NCI-H460 (cell line): ENCODE results near the gene HSPA1A. TPM values are rescaled to one million over a fixed set of nuclear protein-coding genes. Genes with fewer than 3 reads are reported as not detected.
"Not testable (repeated sequence)": the region's sequence is repeated elsewhere in the genome, so short reads cannot be mapped to it uniquely, and the experiment has no call there.

Source experiments
- DNase-seq: peaks from one replicate; pipeline ENCODE4 v3.0.0-alpha.2; 2016; ENCODE audit warnings: low read depth; ENCODE audit errors: extremely low read depth
- total RNA-seq: library from RNA; depleted of rRNA; stranded (reverse); fragments of >200 nt; shearing (Covaris generic); gene quantifications from 2 replicates; pipeline ENCODE4 v1.2.3, GENCODE V29; 2014

Gene HSPA1A
- total RNA-seq, 1 experiment from 2014 or later = 46.7 TPM

- DNase-seq = no peak
Observed at GRCh38 chr6:31780507-31781243, 34.7 kb upstream of the HSPA1A start.

GRCh38 chr6:31781244-31782125 lies 33.9 kb upstream of the HSPA1A start:
- no peak for DNase-seq

- no peak for DNase-seq
Observed at GRCh38 chr6:31782126-31782855, 33.1 kb upstream of the HSPA1A start.

GRCh38 chr6:31784098-31784925 lies 31.0 kb upstream of the HSPA1A start:
- no peak for DNase-seq

GRCh38 chr6:31785475-31785874 lies 29.9 kb upstream of the HSPA1A start:
- no peak for DNase-seq

GRCh38 chr6:31791324-31792089 lies 23.8 kb upstream of the HSPA1A start:
- peak; percentile 22 for DNase-seq

- DNase-seq = no peak
Observed at GRCh38 chr6:31792090-31792374, 23.3 kb upstream of the HSPA1A start.

GRCh38 chr6:31792761-31793171 lies 22.6 kb upstream of the HSPA1A start:
- DNase-seq = no peak

GRCh38 chr6:31793927-31794245 lies 21.5 kb upstream of the HSPA1A start:
- DNase-seq = not testable (repeated sequence)

GRCh38 chr6:31794294-31794865 lies 21.0 kb upstream of the HSPA1A start:
- no peak for DNase-seq

- no peak for DNase-seq
Observed at GRCh38 chr6:31794866-31795615, 20.3 kb upstream of the HSPA1A start.

GRCh38 chr6:31795616-31796298 lies 19.6 kb upstream of the HSPA1A start, which contains the start of gene VARS1:
Gene VARS1 (minus strand): TSS chr6:31795752. CDS start chr6:31795217, 535 bp downstream.
- DNase-seq = peak; percentile 83

GRCh38 chr6:31796993-31797385 lies 18.4 kb upstream of the HSPA1A start:
- DNase-seq = no peak

GRCh38 chr6:31797588-31797987 lies 17.8 kb upstream of the HSPA1A start:
- no peak for DNase-seq

GRCh38 chr6:31799781-31800180 lies 15.6 kb upstream of the HSPA1A start:
- DNase-seq = no peak

GRCh38 chr6:31801031-31801927 lies 14.1 kb upstream of the HSPA1A start:
- not testable (repeated sequence) for DNase-seq

- DNase-seq = no peak
Observed at GRCh38 chr6:31805939-31806469, 9.3 kb upstream of the HSPA1A start.
